IPS-15b (cell line): Measurements from ENCODE around the gene ZSCAN25.
A peak's percentile ranks its signal among the peaks of the same experiment; 100 is the strongest.

Experiments
- H3K27me3 ChIP-seq: one replicate; pipeline ENCODE4 v1.6.1; 2013; ENCODE audit warnings: low read length; ENCODE audit not compliant: control insufficient read depth, insufficient read depth
- H3K36me3 ChIP-seq: one replicate; pipeline ENCODE4 v1.6.1; 2013; ENCODE audit warnings: low read length; ENCODE audit not compliant: control insufficient read depth, insufficient read depth
- H3K4me1 ChIP-seq: one replicate; pipeline ENCODE4 v1.6.1; 2013; ENCODE audit warnings: mild to moderate bottlenecking, low read length; ENCODE audit not compliant: control insufficient read depth, insufficient read depth
- H3K4me3 ChIP-seq: one replicate; pipeline ENCODE4 v1.5.1; 2013; ENCODE audit warnings: low read depth, low read length
- H3K9ac ChIP-seq: one replicate; pipeline ENCODE4 v1.6.1; 2013; ENCODE audit warnings: low read depth, mild to moderate bottlenecking, low read length
- H3K9me3 ChIP-seq: one replicate; pipeline ENCODE4 v1.6.1; 2013; ENCODE audit warnings: mild to moderate bottlenecking, low read length; ENCODE audit not compliant: control insufficient read depth, insufficient read depth

The ZSCAN25 gene

GRCh38 chr7:99596408-99596955, 20.3 kb upstream of the ZSCAN25 start:
- Histone ChIP-seq H3K4me1 (no peaks in the 10 kb centered on the region), H3K9me3 (no peaks in the 10 kb centered on the region), H3K36me3 (no peaks in the 10 kb centered on the region), H3K9ac (no peak overlapping the region), H3K27me3 (no peaks in the 10 kb centered on the region), H3K4me3 (no peak overlapping the region)

GRCh38 chr7:99597762-99598501, 18.8 kb upstream of the ZSCAN25 start, which contains the start of gene TMEM225B:
Gene TMEM225B, plus strand, starts transcription at chr7:99598267. Its CDS starts 6,122 bp downstream, at chr7:99604389.
- Histone ChIP-seq H3K9ac (no peak within 1 kb of the TSS), H3K9me3 (no peaks in the 10 kb centered on the region), H3K36me3 (no peaks in the 10 kb centered on the region), H3K27me3 (no peaks in the 10 kb centered on the region), H3K4me3 (peak within 1 kb of the TSS; percentile 47), H3K4me1 (peaks cover 2% of the 10 kb centered on the region)

- Histone ChIP-seq H3K27me3 (no peaks in the 10 kb centered on the region), H3K4me1 (peaks cover 2% of the 10 kb centered on the region), H3K9me3 (no peaks in the 10 kb centered on the region), H3K4me3 (no peak overlapping the region), H3K36me3 (no peaks in the 10 kb centered on the region), H3K9ac (no peak overlapping the region)
Measured at GRCh38 chr7:99599836-99600235, 16.9 kb upstream of the ZSCAN25 start.

GRCh38 chr7:99601656-99602310, 15.0 kb upstream of the ZSCAN25 start:
- peaks cover 2% of the 10 kb centered on the region for H3K4me1 ChIP-seq
- H3K9me3 ChIP-seq: no peaks in the 10 kb centered on the region
- no peaks in the 10 kb centered on the region for H3K27me3 ChIP-seq
- no peak overlapping the region for H3K9ac ChIP-seq
- H3K36me3 ChIP-seq: no peaks in the 10 kb centered on the region
- H3K4me3 ChIP-seq: no peak overlapping the region

GRCh38 chr7:99605527-99605926, 11.2 kb upstream of the ZSCAN25 start:
- Histone ChIP-seq H3K27me3 (peaks cover 2% of the 10 kb centered on the region), H3K4me1 (peaks cover 2% of the 10 kb centered on the region), H3K4me3 (no peak overlapping the region), H3K9ac (no peak overlapping the region), H3K9me3 (no peaks in the 10 kb centered on the region), H3K36me3 (no peaks in the 10 kb centered on the region)

- no peak overlapping the region for H3K4me3 ChIP-seq
- no peaks in the 10 kb centered on the region for H3K36me3 ChIP-seq
- H3K27me3 ChIP-seq: peaks cover 2% of the 10 kb centered on the region
- H3K9me3 ChIP-seq: no peaks in the 10 kb centered on the region
- peaks cover 2% of the 10 kb centered on the region for H3K4me1 ChIP-seq
- no peak overlapping the region for H3K9ac ChIP-seq
Measured at GRCh38 chr7:99606531-99606930, 10.2 kb upstream of the ZSCAN25 start.

- Histone ChIP-seq H3K36me3 (no peaks in the 10 kb centered on the region), H3K27me3 (peaks cover 2% of the 10 kb centered on the region), H3K4me3 (no peak overlapping the region), H3K9ac (no peak overlapping the region), H3K9me3 (no peaks in the 10 kb centered on the region), H3K4me1 (no peaks in the 10 kb centered on the region)
Measured at GRCh38 chr7:99607548-99607947, 9.2 kb upstream of the ZSCAN25 start.

- Histone ChIP-seq H3K9me3 (no peaks in the 10 kb centered on the region), H3K27me3 (peaks cover 2% of the 10 kb centered on the region), H3K9ac (no peak overlapping the region)
Measured at GRCh38 chr7:99614495-99614894, 2.3 kb upstream of the ZSCAN25 start.

GRCh38 chr7:99615989-99616358, 772 bp upstream of the ZSCAN25 start:
- peak overlapping the region; percentile 88 for H3K4me3 ChIP-seq

More at GRCh38 chr7:99614495-99614894, 2.3 kb upstream of the ZSCAN25 start:
- Histone ChIP-seq H3K4me1 (no peaks in the 10 kb centered on the region), H3K4me3 (no peak overlapping the region), H3K36me3 (peaks cover 8% of the 10 kb centered on the region)

GRCh38 chr7:99617192-99617781, 541 bp downstream of the ZSCAN25 start:
- peak overlapping the region; percentile 89 for H3K9ac ChIP-seq
- peak overlapping the region; percentile 88 for H3K4me3 ChIP-seq
- peaks cover 29% of the 10 kb centered on the region for H3K36me3 ChIP-seq
- H3K4me1 ChIP-seq: no peaks in the 10 kb centered on the region
- no peaks in the 10 kb centered on the region for H3K27me3 ChIP-seq
- H3K9me3 ChIP-seq: no peaks in the 10 kb centered on the region

More at GRCh38 chr7:99615989-99616358, 772 bp upstream of the ZSCAN25 start:
- Histone ChIP-seq H3K36me3 (peaks cover 20% of the 10 kb centered on the region), H3K4me1 (no peaks in the 10 kb centered on the region), H3K27me3 (no peaks in the 10 kb centered on the region), H3K9ac (peak overlapping the region; percentile 47), H3K9me3 (no peaks in the 10 kb centered on the region)

- Histone ChIP-seq H3K9ac (no peak overlapping the region), H3K9me3 (no peaks in the 10 kb centered on the region), H3K27me3 (no peaks in the 10 kb centered on the region), H3K4me1 (no peaks in the 10 kb centered on the region), H3K4me3 (no peak overlapping the region), H3K36me3 (peaks cover 40% of the 10 kb centered on the region)
Measured at GRCh38 chr7:99618726-99619125, 2.0 kb downstream of the ZSCAN25 start.
